HEK293 (cell line): ENCODE results near the gene TP53BP2.

Source experiments
- CTCF ChIA-PET: fragments of 350-600 bp; formaldehyde crosslinking; extraction: SDS; loops from one replicate; lab custom pipeline; 2021; ENCODE audit warnings: antibody characterized with exemption; lab: Yijun Ruan, JAX
- POLR2A ChIA-PET: fragments of 300-600 bp; formaldehyde crosslinking; extraction: SDS; loops from one replicate; lab custom pipeline; 2020; ENCODE audit warnings: antibody characterized with exemption, inconsistent platforms; lab: Yijun Ruan, JAX
- H3K27ac ChIP-seq: fragments of 200-500 bp; sonication (Bioruptor generic); 2 replicates; pipeline ENCODE4 v1.5.1; 2014; ENCODE audit warnings: low read depth, low read length, control low read depth, inconsistent platforms; ENCODE audit errors: extremely low read depth
- H3K36me3 ChIP-seq, 2 experiments: fragments of 200-500 bp in 1 of 2; sonication (Bioruptor generic) in 1 of 2; 1 replicate in 1 of 2; 2 replicates in 1 of 2; pipeline ENCODE4 v1.5.1; 2014 to 2017; ENCODE audit warnings: inconsistent platforms in 2 of 2, low read length in 2 of 2; ENCODE audit not compliant: control insufficient read depth in 2 of 2, insufficient read depth in 1 of 2
- H3K4me1 ChIP-seq: fragments of 200-500 bp; sonication (Bioruptor generic); 2 replicates; pipeline ENCODE4 v1.5.1; 2014; ENCODE audit warnings: mild to moderate bottlenecking, low read length, inconsistent platforms; ENCODE audit not compliant: control insufficient read depth, insufficient read depth
- H3K4me3 ChIP-seq: 2 replicates; pipeline ENCODE4 v1.5.1; 2011; ENCODE audit warnings: low read depth, mild to moderate bottlenecking, control low read depth, low read length, moderate library complexity
- H3K9me3 ChIP-seq: fragments of 200-500 bp; sonication (Bioruptor generic); 2 replicates; pipeline ENCODE4 v1.5.1; 2014; ENCODE audit warnings: low read depth, low read length, inconsistent platforms; ENCODE audit not compliant: control insufficient read depth, insufficient read depth
- ATF2 ChIP-seq: fragments of 450-650 bp; formaldehyde crosslinking; IDR thresholded peaks from 2 replicates; pipeline ENCODE4 v1.5.1; 2016; ENCODE audit warnings: missing biosample characterization, missing genetic modification characterization, low read depth
- CTCF ChIP-seq: fragments of 450-650 bp; formaldehyde crosslinking; IDR thresholded peaks from 2 replicates; pipeline ENCODE4 v1.5.1; 2016; ENCODE audit warnings: missing biosample characterization, missing genetic modification characterization
- HOXD13 ChIP-seq: sonication (generic); formaldehyde crosslinking; IDR thresholded peaks from 2 replicates; pipeline ENCODE4 v1.8.0; 2022; ENCODE audit warnings: missing genetic modification reagents, borderline replicate concordance
- KLF16 ChIP-seq: fragments of 450-650 bp; formaldehyde crosslinking; IDR thresholded peaks from 2 replicates; pipeline ENCODE4 v1.5.1; 2017; ENCODE audit warnings: missing biosample characterization, missing genetic modification characterization
- KLF17 ChIP-seq: fragments of 450-650 bp; formaldehyde crosslinking; IDR thresholded peaks from 2 replicates; pipeline ENCODE4 v1.5.1; 2016; ENCODE audit warnings: missing biosample characterization, missing genetic modification characterization
- ZBTB11 ChIP-seq: fragments of 450-650 bp; formaldehyde crosslinking; conservative IDR thresholded peaks from 2 replicates; pipeline ENCODE4 v1.5.1; 2016; ENCODE audit warnings: low read depth, missing biosample characterization, missing genetic modification characterization
- ZBTB48 ChIP-seq: fragments of 450-650 bp; formaldehyde crosslinking; IDR thresholded peaks from 2 replicates; pipeline ENCODE4 v1.5.1; 2016; ENCODE audit warnings: missing biosample characterization, missing genetic modification characterization
- ZBTB49 ChIP-seq: fragments of 450-650 bp; formaldehyde crosslinking; IDR thresholded peaks from 2 replicates; pipeline ENCODE4 v1.5.1; 2016; ENCODE audit warnings: missing biosample characterization, missing genetic modification characterization, low read depth
- ZNF132 ChIP-seq: fragments of 450-650 bp; formaldehyde crosslinking; IDR thresholded peaks from 2 replicates; pipeline ENCODE4 v1.5.1; 2017; ENCODE audit warnings: missing biosample characterization, missing genetic modification characterization, borderline replicate concordance
- ZNF133 ChIP-seq: fragments of 450-650 bp; formaldehyde crosslinking; IDR thresholded peaks from 2 replicates; pipeline ENCODE4 v1.5.1; 2016; ENCODE audit warnings: missing biosample characterization, missing genetic modification characterization
- ZNF398 ChIP-seq: fragments of 450-650 bp; formaldehyde crosslinking; IDR thresholded peaks from 2 replicates; pipeline ENCODE4 v1.5.1; 2017; ENCODE audit warnings: missing biosample characterization, missing genetic modification characterization
- ZNF48 ChIP-seq: fragments of 450-650 bp; formaldehyde crosslinking; IDR thresholded peaks from 2 replicates; pipeline ENCODE4 v1.5.1; 2016; ENCODE audit warnings: missing biosample characterization, missing genetic modification characterization
- ZNF658 ChIP-seq: fragments of 450-650 bp; formaldehyde crosslinking; IDR thresholded peaks from 2 replicates; pipeline ENCODE4; 2016; ENCODE audit warnings: missing biosample characterization, missing genetic modification characterization
- ZNF785 ChIP-seq: fragments of 450-650 bp; formaldehyde crosslinking; IDR thresholded peaks from 2 replicates; pipeline ENCODE4 v1.5.1; 2016; ENCODE audit warnings: missing biosample characterization, missing genetic modification characterization

The TP53BP2 gene

GRCh38 chr1:223885614-223886013 lies 39.9 kb upstream of the TP53BP2 start:
- no peak overlapping the region for H3K4me3 ChIP-seq
- ChIA-PET CTCF (interaction anchor here (2.5 kb wide), 1 partner anchor 74 kb away, joined by 9 read pairs; no protein-coding TSS in a partner anchor), POLR2A (no interaction called here)
- TF ChIP-seq ZBTB49 (no peak), ZNF785 (tag by site-specific recombination) (no peak), ZNF658 (tag by site-specific recombination) (no peak), KLF16 (tag by site-specific recombination) (no peak), CTCF (tag by site-specific recombination) (no peak), ATF2 (no peak), HOXD13 (CRISPR knock-in tag) (no peak), ZBTB11 (tag by site-specific recombination) (no peak), ZNF48 (tag by site-specific recombination) (no peak), ZNF398 (tag by site-specific recombination) (no peak), ZNF132 (tag by site-specific recombination) (no peak), KLF17 (tag by site-specific recombination) (no peak), ZBTB48 (no peak), ZNF133 (tag by site-specific recombination) (no peak)
- H3K27ac ChIP-seq = no peak overlapping the region
- no peaks in the 10 kb centered on the region for H3K9me3 ChIP-seq
- no peaks in the 10 kb centered on the region for H3K36me3 ChIP-seq
- peaks cover 4% of the 10 kb centered on the region for H3K4me1 ChIP-seq
